Middle frontal gyrus (tissue), 1 donor: ENCODE measurements around the gene RPL29.
A peak's percentile ranks its signal among the peaks of the same experiment; 100 is the strongest.

Experiments used
- DNase-seq: peaks from one replicate; pipeline ENCODE4 v3.0.0-alpha.2; 2015; ENCODE audit warnings: low spot score; ENCODE audit errors: extremely low spot score

The RPL29 gene

GRCh38 chr3:51983578-51984268 lies 12.0 kb downstream of the RPL29 start:
- no peak for DNase-seq

GRCh38 chr3:51982838-51983577 lies 12.7 kb downstream of the RPL29 start, which contains the start of gene ACY1:
Gene ACY1, plus strand, starts transcription at chr3:51983535. Its CDS starts 530 bp downstream, at chr3:51984065.
- DNase-seq, result peak; percentile 61

- no peak for DNase-seq
Measured at GRCh38 chr3:51982352-51982837, 13.3 kb downstream of the RPL29 start.

- no peak for DNase-seq
Measured at GRCh38 chr3:51980253-51980652, 15.4 kb downstream of the RPL29 start.

GRCh38 chr3:51978143-51978502 lies 17.6 kb downstream of the RPL29 start:
- DNase-seq, result no peak

- no peak for DNase-seq
Measured at GRCh38 chr3:51977446-51978142, 18.1 kb downstream of the RPL29 start.

- peak; percentile 82 for DNase-seq
Measured at GRCh38 chr3:51975852-51976549, 19.7 kb downstream of the RPL29 start.

GRCh38 chr3:51974963-51975851 lies 20.5 kb downstream of the RPL29 start, which contains the start of gene ABHD14A:
Gene ABHD14A, plus strand, starts transcription at chr3:51975064. Its CDS starts 72 bp downstream, at chr3:51975136.
- peak; percentile 54 for DNase-seq

- no peak for DNase-seq
Measured at GRCh38 chr3:51974277-51974962, 21.3 kb downstream of the RPL29 start.

- no peak for DNase-seq
Measured at GRCh38 chr3:51971350-51971749, 24.3 kb downstream of the RPL29 start.

GRCh38 chr3:51970606-51971300 lies 24.9 kb downstream of the RPL29 start:
- DNase-seq, result no peak

GRCh38 chr3:51969841-51970240 lies 25.9 kb downstream of the RPL29 start:
- DNase-seq, result no peak

- no peak for DNase-seq
Measured at GRCh38 chr3:51968883-51969678, 26.6 kb downstream of the RPL29 start.

GRCh38 chr3:51968170-51968775 lies 27.4 kb downstream of the RPL29 start:
- DNase-seq, result no peak

- DNase-seq, result peak; percentile 66
Measured at GRCh38 chr3:51967384-51968169, 28.1 kb downstream of the RPL29 start, which contains the start of gene PCBP4. Gene PCBP4, minus strand, starts transcription at chr3:51967454. Its CDS starts 6,214 bp downstream, at chr3:51961240.

GRCh38 chr3:51966922-51967383 lies 28.7 kb downstream of the RPL29 start:
- no peak for DNase-seq

GRCh38 chr3:51966486-51966885 lies 29.2 kb downstream of the RPL29 start:
- DNase-seq, result no peak
